Upper lobe of right lung (tissue), 1 donor: ENCODE results near the gene SMIM34. TPM values are rescaled to one million over a fixed set of nuclear protein-coding genes. Genes with fewer than 3 reads are reported as not detected.
"Not testable (repeated sequence)": the region's sequence is repeated elsewhere in the genome, so short reads cannot be mapped to it uniquely, and the experiment has no call there.

Experiments
- ATAC-seq: fragments of 200-7000 bp; cut with Tn5 transposase; one replicate; pipeline ENCODE4 v1.9.1; 2020; ENCODE audit warnings: mild to moderate bottlenecking, moderate library complexity
- DNase-seq: peaks from one replicate; pipeline ENCODE4 v3.0.0-alpha.2; 2020
- H3K27ac ChIP-seq: fragments of 200-600 bp; one replicate; pipeline ENCODE4 v1.8.0; 2022
- H3K27me3 ChIP-seq: fragments of 200-600 bp; one replicate; pipeline ENCODE4 v1.8.0; 2022; ENCODE audit warnings: mild to moderate bottlenecking
- H3K36me3 ChIP-seq: fragments of 200-600 bp; one replicate; pipeline ENCODE4 v1.8.0; 2022
- H3K4me1 ChIP-seq: fragments of 200-600 bp; one replicate; pipeline ENCODE4 v1.8.0; 2022
- H3K4me3 ChIP-seq: fragments of 200-600 bp; one replicate; pipeline ENCODE4 v1.8.0; 2022; ENCODE audit warnings: mild to moderate bottlenecking
- H3K9me3 ChIP-seq: fragments of 200-600 bp; one replicate; pipeline ENCODE4 v1.8.0; 2022
- intact Hi-C: fragments of 100-400 bp; cut with DNase I; formaldehyde crosslinking; loops from one replicate; pipeline ENCODE4 v1.11.0; 2022
- total RNA-seq: library from RNA; stranded (reverse); fragmentation: NEBNext Ultra II Directional; extraction: Animal tissue kit (Norgen Biotek cat#: 25700); gene quantifications from one replicate; pipeline ENCODE4 v1.2.1, GENCODE V29; 2021
- TF ChIP-seq, protein P1 (sequence below): fragments of 200-600 bp; IDR thresholded peaks from one replicate; pipeline ENCODE4 v1.8.0; 2022; ENCODE audit warnings: antibody characterized with exemption
- donor health status: DM: no; HTN: yes; CAD: no; lungs with severe emphysema.

Gene SMIM34
- total RNA-seq, 1 donor from 2014 or later, result not detected

DNA sequence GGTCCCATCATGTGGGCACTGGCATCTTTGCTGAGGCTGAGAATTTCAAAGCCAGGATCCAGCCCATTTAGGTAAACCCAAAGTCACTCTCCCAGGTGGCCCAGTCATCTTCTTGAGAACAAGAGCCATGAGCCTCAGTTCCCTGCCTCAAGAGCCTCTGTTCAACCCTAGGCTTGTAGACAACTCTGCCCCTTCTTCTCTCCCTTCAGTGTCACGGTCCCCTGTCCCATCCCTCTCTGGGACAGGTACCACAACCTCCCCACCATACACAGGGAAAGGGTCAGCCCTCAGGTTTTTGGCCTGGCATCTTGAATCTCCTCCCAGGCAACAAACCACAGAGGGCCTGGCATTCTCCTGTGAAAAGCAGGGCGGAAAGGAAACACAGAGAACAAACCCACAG, 18.1 kb downstream of the SMIM34 start:
- H3K36me3 ChIP-seq, intact Hi-C loops, DNase-seq, H3K27ac ChIP-seq, H3K27me3 ChIP-seq, H3K4me1 ChIP-seq, H3K4me3 ChIP-seq, H3K9me3 ChIP-seq, ATAC-seq: not testable (repeated sequence)

DNA sequence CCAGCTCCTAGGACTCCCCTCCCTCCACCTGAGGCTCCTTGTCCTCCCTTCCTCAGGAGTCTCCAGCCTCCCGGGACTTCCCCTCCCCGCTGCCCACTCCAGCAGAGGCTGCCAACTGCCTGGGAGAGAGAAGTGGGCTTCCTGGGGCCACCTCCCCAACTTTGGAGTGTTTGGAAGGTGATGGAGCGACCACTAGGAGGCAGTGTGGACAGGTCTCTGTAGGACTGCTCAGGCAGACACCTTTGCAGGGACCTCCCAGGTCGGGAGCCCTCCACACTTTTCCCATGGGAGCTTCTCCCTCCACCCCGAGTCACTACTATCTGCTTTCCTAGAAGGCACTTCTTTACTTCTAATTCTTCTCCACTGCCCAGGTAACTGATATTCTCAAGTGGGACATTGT, 19.0 kb downstream of the SMIM34 start:
- H3K4me3 ChIP-seq, intact Hi-C loops: not testable (repeated sequence)

GRCh38 chr21:34400522-34400921, 23.2 kb downstream of the SMIM34 start:
- intact Hi-C loops, DNase-seq, H3K27ac ChIP-seq, H3K4me3 ChIP-seq, H3K4me1 ChIP-seq, ATAC-seq, H3K9me3 ChIP-seq, H3K36me3 ChIP-seq, H3K27me3 ChIP-seq: not testable (repeated sequence)

More for the DNA sequence above, 19.0 kb downstream of the SMIM34 start:
- not testable (repeated sequence) for H3K4me1 ChIP-seq, H3K9me3 ChIP-seq, H3K36me3 ChIP-seq, H3K27ac ChIP-seq, ATAC-seq, DNase-seq, H3K27me3 ChIP-seq

DNA sequence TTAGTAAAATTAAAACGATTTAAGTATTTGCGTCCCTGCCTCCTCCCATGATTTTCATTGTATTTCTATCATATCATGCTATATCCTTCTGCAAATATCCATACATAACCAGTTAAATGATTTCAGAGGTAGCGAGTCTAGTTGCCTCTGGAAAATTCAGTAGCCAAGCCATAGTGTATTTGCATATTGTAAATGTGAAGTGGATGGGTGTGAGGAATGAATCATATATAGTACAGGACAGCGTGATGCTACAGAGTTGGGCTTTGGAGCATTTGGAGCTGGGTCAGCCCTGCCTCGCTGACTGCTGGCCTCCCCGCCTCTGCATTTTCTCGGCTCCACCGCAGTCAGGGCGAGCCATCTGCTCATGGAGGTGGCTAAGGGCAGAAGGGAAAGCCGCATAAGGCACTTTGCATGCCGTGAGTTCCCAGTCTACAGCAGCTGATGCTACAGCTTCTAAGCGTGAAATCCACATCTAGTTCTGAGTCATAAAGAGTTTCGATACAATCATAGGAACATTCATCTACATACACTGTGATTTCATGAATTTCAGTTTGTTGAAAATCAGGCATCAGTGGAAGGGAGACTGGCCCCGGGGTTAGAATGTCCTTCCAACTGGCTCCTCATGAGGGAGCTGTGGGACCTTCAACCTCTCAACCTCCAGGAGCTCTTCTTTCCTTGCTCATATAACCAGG, 39.9 kb downstream of the SMIM34 start:
- ATAC-seq, H3K4me3 ChIP-seq, intact Hi-C loops, H3K4me1 ChIP-seq, H3K36me3 ChIP-seq, DNase-seq, H3K9me3 ChIP-seq, H3K27ac ChIP-seq, H3K27me3 ChIP-seq: not testable (repeated sequence)

DNA sequence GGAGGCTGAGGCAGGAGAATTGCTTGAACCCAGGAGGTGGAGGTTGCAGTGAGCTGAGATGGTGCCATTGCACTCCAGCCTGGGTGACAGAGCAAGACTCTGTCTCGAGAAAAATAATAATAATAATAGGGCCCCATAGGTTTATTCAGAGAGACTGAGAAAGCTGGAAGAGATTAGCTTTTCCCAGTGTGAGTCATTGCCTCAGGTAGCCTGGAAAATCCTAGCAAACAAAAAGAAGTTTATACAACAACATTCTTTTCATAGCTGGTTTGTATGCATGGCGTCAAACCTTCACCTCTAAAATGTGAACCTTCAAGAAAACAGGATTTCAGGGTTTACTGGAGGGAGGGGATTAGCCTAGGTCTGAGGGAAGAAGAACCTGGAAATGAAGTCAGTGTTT, 40.6 kb downstream of the SMIM34 start:
- H3K27me3 ChIP-seq, H3K4me1 ChIP-seq, H3K36me3 ChIP-seq, intact Hi-C loops, H3K9me3 ChIP-seq, DNase-seq, ATAC-seq, H3K27ac ChIP-seq, H3K4me3 ChIP-seq: not testable (repeated sequence)

- peak; percentile 82 for ATAC-seq
- H3K4me1 ChIP-seq, H3K27me3 ChIP-seq, DNase-seq, intact Hi-C loops, H3K27ac ChIP-seq, H3K9me3 ChIP-seq, H3K4me3 ChIP-seq, H3K36me3 ChIP-seq: not testable (repeated sequence)
These were observed 48.2 kb downstream of the SMIM34 start for GRCh38 chr21:34375619-34375972.

DNA sequence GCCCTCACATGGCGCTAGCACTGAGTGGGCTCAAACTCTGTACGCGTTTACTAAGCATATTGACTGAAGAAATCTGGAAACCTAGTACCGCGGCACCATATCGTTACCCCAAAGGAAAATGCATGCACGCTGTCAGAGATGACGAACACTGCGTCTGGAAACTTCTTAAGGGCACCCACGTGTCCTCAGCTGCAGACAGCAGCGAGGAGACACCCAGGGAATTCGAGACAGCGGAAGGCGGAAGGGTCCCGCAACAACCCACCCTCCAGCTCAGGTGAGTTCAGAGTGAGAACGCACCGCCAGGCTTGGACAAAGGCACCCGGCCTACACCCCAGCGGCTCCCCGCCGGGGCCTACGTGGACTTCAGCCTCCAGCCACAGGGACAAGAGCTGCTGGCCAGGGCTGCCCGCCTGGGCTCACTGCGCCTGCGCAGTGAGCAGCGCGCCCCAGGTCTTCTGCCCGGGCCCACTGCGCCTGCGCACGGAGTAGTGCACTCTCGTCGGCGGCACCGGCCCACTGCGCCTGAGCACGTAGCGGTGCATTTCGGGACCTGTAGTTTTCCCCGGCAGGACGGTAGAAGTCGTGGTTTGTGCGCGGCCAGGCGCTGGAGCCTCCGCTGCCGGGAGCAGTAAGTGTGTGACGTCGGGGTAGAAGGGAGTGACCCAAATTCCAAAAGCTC, 48.7 kb downstream of the SMIM34 start, which contains the start of gene SMIM11:
SMIM11 (plus strand) TSS at position 568 of the 679 bp plus-strand sequence. CDS start 3,998 bp downstream, outside the sequence.
- peak; percentile 97 for ATAC-seq
- H3K4me1 ChIP-seq, H3K27ac ChIP-seq, H3K27me3 ChIP-seq, H3K4me3 ChIP-seq, H3K9me3 ChIP-seq, intact Hi-C loops, DNase-seq, H3K36me3 ChIP-seq: not testable (repeated sequence)

- intact Hi-C loops, DNase-seq, H3K4me3 ChIP-seq, H3K36me3 ChIP-seq, H3K9me3 ChIP-seq, H3K27me3 ChIP-seq, H3K27ac ChIP-seq, H3K4me1 ChIP-seq: not testable (repeated sequence)
- peak; percentile 62 for ATAC-seq
These were observed 49.3 kb downstream of the SMIM34 start for GRCh38 chr21:34374462-34374861.

- intact Hi-C loops, result no loop called here
- H3K4me1 ChIP-seq, result no peaks in the 10 kb centered on the region
- no peak overlapping the region for H3K27ac ChIP-seq
- no peaks in the 10 kb centered on the region for H3K9me3 ChIP-seq
- TF ChIP-seq, protein P1, sequence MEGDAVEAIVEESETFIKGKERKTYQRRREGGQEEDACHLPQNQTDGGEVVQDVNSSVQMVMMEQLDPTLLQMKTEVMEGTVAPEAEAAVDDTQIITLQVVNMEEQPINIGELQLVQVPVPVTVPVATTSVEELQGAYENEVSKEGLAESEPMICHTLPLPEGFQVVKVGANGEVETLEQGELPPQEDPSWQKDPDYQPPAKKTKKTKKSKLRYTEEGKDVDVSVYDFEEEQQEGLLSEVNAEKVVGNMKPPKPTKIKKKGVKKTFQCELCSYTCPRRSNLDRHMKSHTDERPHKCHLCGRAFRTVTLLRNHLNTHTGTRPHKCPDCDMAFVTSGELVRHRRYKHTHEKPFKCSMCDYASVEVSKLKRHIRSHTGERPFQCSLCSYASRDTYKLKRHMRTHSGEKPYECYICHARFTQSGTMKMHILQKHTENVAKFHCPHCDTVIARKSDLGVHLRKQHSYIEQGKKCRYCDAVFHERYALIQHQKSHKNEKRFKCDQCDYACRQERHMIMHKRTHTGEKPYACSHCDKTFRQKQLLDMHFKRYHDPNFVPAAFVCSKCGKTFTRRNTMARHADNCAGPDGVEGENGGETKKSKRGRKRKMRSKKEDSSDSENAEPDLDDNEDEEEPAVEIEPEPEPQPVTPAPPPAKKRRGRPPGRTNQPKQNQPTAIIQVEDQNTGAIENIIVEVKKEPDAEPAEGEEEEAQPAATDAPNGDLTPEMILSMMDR, result no peak
- DNase-seq (no peak), ATAC-seq (no peak)
- H3K4me3 ChIP-seq, result no peak overlapping the region
- no peaks in the 10 kb centered on the region for H3K36me3 ChIP-seq
- no peaks in the 10 kb centered on the region for H3K27me3 ChIP-seq
These were observed 51.4 kb downstream of the SMIM34 start for GRCh38 chr21:34372321-34372720.

DNA sequence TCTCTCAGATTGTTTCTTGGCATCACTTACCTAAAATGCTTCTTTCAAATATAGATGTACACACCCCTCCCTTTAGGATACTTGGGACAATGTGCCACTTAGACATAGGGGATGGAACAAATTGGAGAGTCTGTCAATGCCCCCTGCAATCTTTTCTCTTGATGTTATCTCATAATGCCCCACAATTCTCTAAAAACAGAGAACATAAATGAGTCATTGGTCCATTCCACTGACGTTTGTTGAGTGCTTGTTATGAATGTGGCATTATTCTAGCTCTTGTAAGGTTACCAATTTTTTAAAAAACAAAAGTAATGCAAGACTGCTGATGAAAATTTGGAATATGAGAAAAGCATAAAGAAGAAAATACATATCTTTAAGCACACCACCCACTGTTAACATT, 54.0 kb downstream of the SMIM34 start:
- H3K4me3 ChIP-seq, result no peak overlapping the region
- intact Hi-C loops, result no loop called here
- no peak for ATAC-seq
- DNase-seq, result no peak
- no peaks in the 10 kb centered on the region for H3K9me3 ChIP-seq
- TF ChIP-seq, protein P1, result no peak
- H3K36me3 ChIP-seq, result no peaks in the 10 kb centered on the region
- H3K27me3 ChIP-seq, result no peaks in the 10 kb centered on the region
- no peaks in the 10 kb centered on the region for H3K4me1 ChIP-seq
- no peak overlapping the region for H3K27ac ChIP-seq
